Endodermal cell (in vitro differentiated cells): Measurements from ENCODE around the gene SLX4IP. TPM values are rescaled to one million over a fixed set of nuclear protein-coding genes. Genes with fewer than 3 reads are reported as not detected.

Experiments
- DNase-seq: peaks from one replicate; pipeline ENCODE4 v3.0.0-alpha.2; 2017
- H3K27ac ChIP-seq: 2 replicates; pipeline ENCODE4 v1.5.1; 2013; ENCODE audit warnings: mild to moderate bottlenecking, low read depth, low read length, moderate library complexity
- H3K27me3 ChIP-seq: 2 replicates; pipeline ENCODE4 v1.6.1; 2013; ENCODE audit warnings: mild to moderate bottlenecking, low read length, moderate library complexity; ENCODE audit not compliant: insufficient read depth, control insufficient read depth, poor library complexity, severe bottlenecking
- H3K36me3 ChIP-seq: 2 replicates; pipeline ENCODE4 v1.7.0; 2013; ENCODE audit warnings: mild to moderate bottlenecking, low read length, moderate library complexity; ENCODE audit not compliant: control insufficient read depth, insufficient read depth
- H3K4me1 ChIP-seq: one replicate; pipeline ENCODE4 v1.7.0; 2013; ENCODE audit warnings: low read length; ENCODE audit not compliant: control insufficient read depth, insufficient read depth
- H3K4me3 ChIP-seq: 2 replicates; pipeline ENCODE4 v1.5.1; 2013; ENCODE audit warnings: mild to moderate bottlenecking, low read length, moderate library complexity
- H3K9ac ChIP-seq: 2 replicates; pipeline ENCODE4 v1.6.1; 2013; ENCODE audit warnings: mild to moderate bottlenecking, low read length, moderate library complexity; ENCODE audit not compliant: poor library complexity, severe bottlenecking; ENCODE audit errors: extremely low read depth
- H3K9me3 ChIP-seq: 2 replicates; pipeline ENCODE4 v1.6.1; 2013; ENCODE audit warnings: mild to moderate bottlenecking, low read length, moderate library complexity; ENCODE audit not compliant: control insufficient read depth
- H3K27ac Mint-ChIP-seq: 2 replicates; pipeline ENCODE4 v1.8.0; 2020; ENCODE audit warnings: mixed read lengths
- H3K27me3 Mint-ChIP-seq: 2 replicates; pipeline ENCODE4 v1.8.0; 2021; ENCODE audit warnings: mild to moderate bottlenecking, mixed read lengths; ENCODE audit not compliant: insufficient read depth
- H3K36me3 Mint-ChIP-seq: 2 replicates; pipeline ENCODE4 v1.8.0; 2020; ENCODE audit warnings: low read depth, mixed read lengths
- H3K4me1 Mint-ChIP-seq: 2 replicates; pipeline ENCODE4 v1.8.0; 2020; ENCODE audit warnings: mixed read lengths
- H3K4me3 Mint-ChIP-seq: 2 replicates; pipeline ENCODE4 v1.8.0; 2020; ENCODE audit warnings: mild to moderate bottlenecking, moderate library complexity, mixed read lengths
- H3K9me3 Mint-ChIP-seq: 2 replicates; pipeline ENCODE4 v1.8.0; 2020; ENCODE audit warnings: mild to moderate bottlenecking, mixed read lengths
- CTCF ChIP-seq: fragments of 200-600 bp; sonication (generic); conservative IDR thresholded peaks from 2 replicates; pipeline ENCODE4 v1.5.0; 2021; ENCODE audit warnings: antibody characterized with exemption, mild to moderate bottlenecking
- WGBS, 2 experiments: methylation state at CpG; one replicate each; pipeline versions ENCODE4 v1.1.5 to v1.1.7; 2013; ENCODE audit warnings: missing lambda C conversion rate in 2 of 2, mixed read lengths in 1 of 2; ENCODE audit not compliant: insufficient coverage in 1 of 2, insufficient read length in 1 of 2; 5-methylcytosine and 5-hydroxymethylcytosine counted together
- total RNA-seq, 2 donors: library from RNA; stranded (reverse); fragmentation: NEBNext Ultra II Directional in 1 of 2; extraction: Animal tissue kit (Norgen Biotek cat#: 25700) in 1 of 2; gene quantifications; 2 replicates in 1 of 2; 3 replicates in 1 of 2; pipeline ENCODE4 v1.2.1, GENCODE V29; 2021

Gene SLX4IP
- total RNA-seq, 2 donors from 2014 or later: 9.2 to 9.5 TPM

GRCh38 chr20:10537850-10538480 lies 102.9 kb downstream of the SLX4IP start:
- H3K4me1 ChIP-seq: peaks cover 14% of the 10 kb centered on the region
- Mint-ChIP-seq H3K36me3 (peaks cover 4% of the 10 kb centered on the region), H3K9me3 (no peaks in the 10 kb centered on the region)

DNA sequence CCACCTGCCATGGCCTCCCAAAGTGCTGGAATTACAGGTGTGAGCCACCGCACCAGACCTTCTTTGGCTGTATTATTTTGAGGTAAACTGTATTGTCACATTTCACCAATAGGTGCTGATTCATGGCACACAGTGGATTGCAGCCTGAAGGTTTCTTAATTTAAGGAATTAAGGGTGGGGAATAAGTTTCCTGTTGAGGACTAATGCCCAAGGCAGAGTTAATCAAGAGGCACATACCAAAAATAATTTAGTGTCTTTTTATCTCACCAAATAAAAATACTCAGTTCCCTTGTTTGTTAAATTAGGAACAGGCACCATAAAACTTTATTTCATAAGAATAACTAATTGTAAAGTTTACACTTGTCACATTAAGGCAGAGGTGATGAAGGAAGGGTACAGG lies 103.7 kb downstream of the SLX4IP start:
- H3K27ac ChIP-seq: no peak overlapping the region
- H3K36me3 ChIP-seq: no peaks in the 10 kb centered on the region
- Mint-ChIP-seq H3K4me3 (no peak overlapping the region), H3K27ac (no peak overlapping the region), H3K36me3 (peaks cover 2% of the 10 kb centered on the region), H3K9me3 (no peaks in the 10 kb centered on the region), H3K27me3 (no peaks in the 10 kb centered on the region), H3K4me1 (peaks cover 27% of the 10 kb centered on the region)
- H3K4me1 ChIP-seq: peaks cover 14% of the 10 kb centered on the region
- H3K27me3 ChIP-seq: no peaks in the 10 kb centered on the region
- no peak for TF ChIP-seq CTCF
- DNase-seq: no peak
- no peaks in the 10 kb centered on the region for H3K9me3 ChIP-seq
- H3K9ac ChIP-seq: no peak overlapping the region
- 0% methylated on average over 1 of the region's 1 CpG; no CpG with 5 or more reads in 1 of the 2 experiments for WGBS, 2 experiments
- no peak overlapping the region for H3K4me3 ChIP-seq

More at GRCh38 chr20:10537850-10538480, 102.9 kb downstream of the SLX4IP start:
- WGBS, 2 experiments: 93 to 96% methylated on average over 2 of the region's 2 CpGs
- Histone ChIP-seq H3K9me3 (no peaks in the 10 kb centered on the region), H3K9ac (no peak overlapping the region), H3K27me3 (no peaks in the 10 kb centered on the region), H3K4me3 (no peak overlapping the region), H3K36me3 (no peaks in the 10 kb centered on the region), H3K27ac (no peak overlapping the region)
- Mint-ChIP-seq H3K27me3 (no peaks in the 10 kb centered on the region), H3K4me1 (peaks cover 27% of the 10 kb centered on the region), H3K27ac (no peak overlapping the region), H3K4me3 (no peak overlapping the region)
- DNase-seq: no peak
- TF ChIP-seq CTCF: no peak

DNA sequence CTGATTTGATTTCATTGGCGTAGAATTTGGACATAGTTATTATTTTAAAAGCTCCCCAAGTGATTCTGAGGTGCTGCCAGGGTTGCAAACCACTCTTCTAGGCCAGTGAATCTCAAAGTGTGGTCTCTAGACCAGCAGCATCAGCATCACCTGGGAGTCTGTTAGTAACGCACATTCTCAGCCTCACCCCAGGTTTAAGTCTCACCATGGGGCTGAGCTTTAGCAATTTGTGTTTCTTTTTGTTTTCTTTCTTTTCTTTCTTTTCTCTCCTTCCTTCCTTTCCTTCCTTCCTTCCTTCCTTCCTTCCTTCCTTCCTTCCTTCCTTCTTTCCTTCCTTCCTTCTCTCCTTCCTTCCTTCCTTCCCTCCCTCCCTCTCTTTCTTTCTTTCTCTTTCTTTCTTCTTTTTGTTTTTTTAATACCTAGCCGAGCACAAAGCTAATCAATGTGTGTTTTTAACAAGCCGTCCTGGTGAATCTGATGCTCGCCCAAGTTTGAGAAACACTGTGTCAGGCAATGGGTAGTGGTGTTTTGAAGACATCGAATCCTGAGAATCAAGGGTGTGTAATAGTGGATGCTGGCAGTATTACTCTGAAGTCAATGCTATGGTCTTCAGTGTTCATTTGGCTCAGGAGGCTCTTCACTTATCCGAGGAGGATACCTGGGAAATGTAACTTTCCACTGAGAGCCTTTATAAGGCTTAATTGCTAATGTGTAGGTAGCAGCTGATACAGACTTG lies 104.9 kb downstream of the SLX4IP start:
- peak overlapping the region; percentile 29 for H3K27ac Mint-ChIP-seq

More for the DNA sequence above, 104.9 kb downstream of the SLX4IP start:
- Mint-ChIP-seq H3K4me1 (peaks cover 25% of the 10 kb centered on the region), H3K9me3 (no peaks in the 10 kb centered on the region), H3K4me3 (no peak overlapping the region), H3K36me3 (no peaks in the 10 kb centered on the region), H3K27me3 (no peaks in the 10 kb centered on the region)
- Histone ChIP-seq H3K27me3 (no peaks in the 10 kb centered on the region), H3K4me1 (peaks cover 14% of the 10 kb centered on the region), H3K4me3 (no peak overlapping the region), H3K9me3 (no peaks in the 10 kb centered on the region), H3K36me3 (no peaks in the 10 kb centered on the region), H3K9ac (no peak overlapping the region), H3K27ac (no peak overlapping the region)
- TF ChIP-seq CTCF: no peak
- DNase-seq: no peak
- 88 to 89% methylated on average over 6 to 7 of the region's 7 CpGs for WGBS, 2 experiments
